Fibroblast of mammary gland (primary cell): ENCODE measurements around the gene SLC37A1.

Source experiments
- DNase-seq: peaks from one replicate; pipeline ENCODE4 v3.0.0-alpha.2; 2010; ENCODE audit warnings: low read depth
- H3K4me3 ChIP-seq: 2 replicates; pipeline ENCODE4 v1.5.1; 2011; ENCODE audit warnings: low read depth, mild to moderate bottlenecking, low read length, moderate library complexity; ENCODE audit not compliant: control insufficient read depth
- CTCF ChIP-seq: conservative IDR thresholded peaks from 2 replicates; pipeline ENCODE4 v1.5.1; 2011; ENCODE audit warnings: low read depth, low read length, inconsistent platforms; ENCODE audit not compliant: control insufficient read depth, insufficient read depth

Gene SLC37A1

GRCh38 chr21:42480736-42481135, 32.9 kb upstream of the SLC37A1 start:
- DNase-seq, result no peak
- no peak for TF ChIP-seq CTCF
- no peak overlapping the region for H3K4me3 ChIP-seq

- H3K4me3 ChIP-seq, result no peak overlapping the region
- TF ChIP-seq CTCF, result no peak
- no peak for DNase-seq
These were observed 32.5 kb upstream of the SLC37A1 start for GRCh38 chr21:42481169-42481568.

- no peak for DNase-seq
- TF ChIP-seq CTCF, result no peak
- H3K4me3 ChIP-seq, result no peak overlapping the region
These were observed 28.7 kb upstream of the SLC37A1 start for GRCh38 chr21:42484966-42485365.

GRCh38 chr21:42486072-42486471, 27.6 kb upstream of the SLC37A1 start:
- DNase-seq, result no peak

GRCh38 chr21:42486531-42486930, 27.1 kb upstream of the SLC37A1 start:
- DNase-seq, result no peak
- H3K4me3 ChIP-seq, result no peak overlapping the region
- TF ChIP-seq CTCF, result no peak

More at GRCh38 chr21:42486072-42486471, 27.6 kb upstream of the SLC37A1 start:
- no peak overlapping the region for H3K4me3 ChIP-seq
- TF ChIP-seq CTCF, result no peak

DNA sequence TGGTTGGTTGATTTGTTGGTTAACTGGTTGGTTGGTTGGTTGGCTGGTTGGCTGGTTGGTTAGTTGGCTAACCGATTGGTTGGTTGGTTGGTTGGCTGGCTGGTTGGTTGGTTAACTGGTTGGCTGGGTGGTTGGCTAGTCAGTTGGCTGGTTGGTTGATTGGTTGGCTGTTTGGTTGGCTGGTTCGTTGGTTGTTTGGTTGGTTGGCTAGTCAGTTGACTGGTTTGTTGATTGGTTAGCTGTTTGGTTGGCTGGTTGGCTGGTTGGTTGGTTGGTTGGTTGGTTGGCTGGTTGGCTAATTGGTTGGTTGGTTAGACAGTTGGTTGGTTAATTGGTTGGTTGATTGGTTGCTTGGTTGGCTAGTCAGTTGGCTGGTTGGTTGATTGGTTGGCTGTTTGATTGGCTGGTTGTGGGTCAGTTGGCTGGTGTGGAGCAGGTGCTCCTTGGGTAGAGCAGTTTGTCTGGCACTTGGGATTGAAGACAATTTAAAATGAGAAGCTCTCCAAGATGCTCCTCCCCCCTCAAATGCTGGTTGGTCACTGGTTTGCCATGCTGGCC, 24.6 kb upstream of the SLC37A1 start:
- no peak for DNase-seq
- no peak for TF ChIP-seq CTCF
- H3K4me3 ChIP-seq, result no peak overlapping the region

- TF ChIP-seq CTCF, result no peak
- DNase-seq, result no peak
- no peak overlapping the region for H3K4me3 ChIP-seq
These were observed 23.7 kb upstream of the SLC37A1 start for GRCh38 chr21:42489991-42490390.
